ENCODE data around the gene RHOV. TPM values are rescaled to one million over a fixed set of nuclear protein-coding genes. Genes with fewer than 3 reads are reported as not detected.

The RHOV gene
- total RNA-seq: 0.09 and 0.11 TPM in 2 replicates

DNA sequence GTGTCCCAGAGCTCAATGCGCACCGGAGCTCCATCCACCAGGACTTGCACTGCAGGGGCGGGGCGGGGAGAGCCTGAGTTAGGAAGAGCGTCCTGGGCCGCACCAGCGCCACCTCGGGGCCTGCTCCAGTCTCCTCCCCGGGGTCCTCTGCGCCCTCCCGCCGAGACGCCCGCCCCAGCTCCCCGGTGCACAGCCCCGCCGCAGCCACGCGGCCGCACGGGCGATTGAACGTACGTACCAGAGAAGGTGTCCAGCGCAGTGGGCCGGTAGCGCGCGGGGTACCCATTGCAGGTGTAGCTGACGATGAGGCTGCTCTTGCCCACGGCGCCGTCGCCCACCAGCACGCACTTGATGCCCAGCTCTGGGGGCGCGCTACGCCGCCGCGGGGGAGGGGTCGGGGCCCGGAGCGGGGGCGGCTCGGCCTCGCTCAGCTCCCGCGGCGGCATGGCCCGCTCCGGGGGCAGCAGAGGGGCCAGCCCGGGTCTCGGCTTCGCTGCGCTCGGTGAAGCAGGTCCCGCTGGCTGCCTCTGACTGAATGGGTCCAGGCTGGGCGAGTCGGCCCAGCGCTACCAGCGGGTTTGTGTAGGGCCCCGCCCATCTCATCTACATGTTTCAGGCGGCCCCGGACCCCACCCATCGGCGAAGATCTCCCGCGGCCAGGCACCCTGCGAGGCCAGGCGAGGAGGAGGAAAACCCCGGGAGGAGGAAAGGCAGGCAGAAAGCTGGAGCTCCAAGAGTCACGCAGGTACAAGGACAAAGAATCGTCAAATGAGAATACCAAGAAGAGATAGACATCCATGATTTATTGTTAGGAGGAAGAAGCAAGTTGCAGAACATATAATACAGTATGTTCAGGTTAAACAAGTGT lies at the start of gene RHOV:
Gene RHOV (minus strand): TSS at position 541 of the 868 bp plus-strand sequence. CDS start 95 bp downstream, at position 446.
- intact Hi-C loops (cut with micrococcal nuclease): loop anchor here (1.0 kb wide), 1 partner anchor 20 kb away; the partner anchor contains the start of gene VPS18

GRCh38 chr15:40923551-40923950 lies 49.5 kb upstream of the RHOV start:
- intact Hi-C loops (cut with micrococcal nuclease): no loop called here

- intact Hi-C loops (cut with micrococcal nuclease): no loop called here
Observed at GRCh38 chr15:40922608-40923005, 48.6 kb upstream of the RHOV start.

- intact Hi-C loops (cut with micrococcal nuclease): no loop called here
Observed at GRCh38 chr15:40921949-40922607, 48.0 kb upstream of the RHOV start.

- intact Hi-C loops (cut with micrococcal nuclease): no loop called here
Observed at GRCh38 chr15:40918799-40919392, 44.9 kb upstream of the RHOV start.

DNA sequence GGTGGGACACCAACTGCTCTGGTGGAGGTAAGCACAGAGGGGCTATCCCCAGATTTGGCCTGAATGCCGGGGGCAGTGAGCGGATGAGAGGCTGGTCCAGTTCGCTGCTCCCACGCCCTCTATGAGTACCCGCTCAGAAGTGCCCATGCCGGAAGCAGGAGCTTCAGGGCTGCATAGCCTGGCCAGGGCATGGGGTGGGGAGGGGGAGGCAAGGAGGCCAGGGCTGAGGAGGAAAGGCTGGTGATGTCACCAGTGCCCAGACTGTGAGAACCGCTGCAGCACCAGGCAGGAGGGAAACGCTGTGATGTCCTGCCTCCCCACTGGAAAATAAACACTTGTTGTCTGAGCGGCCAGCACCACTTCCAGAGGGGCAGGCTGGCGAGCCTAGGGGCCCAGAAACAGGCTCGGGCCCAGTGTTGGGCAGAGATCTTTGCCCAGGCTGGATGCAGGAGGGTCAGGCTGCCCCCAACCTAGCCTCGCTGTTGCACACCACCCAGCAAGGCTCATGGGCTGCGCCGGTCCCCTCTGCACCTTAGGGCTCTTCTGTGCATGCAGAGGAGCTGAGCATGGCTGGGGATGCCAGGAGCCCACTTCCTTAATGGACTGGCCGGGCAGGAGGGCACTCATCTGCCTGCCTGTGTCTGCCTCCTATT lies 44.2 kb upstream of the RHOV start:
- intact Hi-C loops (cut with micrococcal nuclease): no loop called here

DNA sequence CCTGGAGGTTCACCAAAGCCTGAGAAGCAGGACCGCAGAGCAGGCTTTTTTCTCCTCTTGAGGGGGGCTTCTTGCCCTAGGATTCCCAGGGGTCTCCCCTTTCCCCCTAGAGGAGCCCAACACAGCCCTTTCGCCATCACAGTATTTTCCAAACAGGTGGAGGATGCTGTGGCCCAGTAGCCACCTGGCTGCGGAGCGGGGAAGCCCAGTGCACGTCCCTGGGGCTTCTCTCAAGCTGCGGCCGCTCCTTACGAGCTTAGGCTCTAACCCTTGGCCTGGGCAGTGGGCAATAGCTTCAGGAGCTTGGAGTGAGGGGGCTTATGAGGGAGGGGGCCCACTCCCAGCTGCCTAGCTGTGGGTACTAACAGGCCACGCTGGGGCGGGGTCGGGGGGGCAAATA lies 43.6 kb upstream of the RHOV start:
- intact Hi-C loops (cut with micrococcal nuclease): no loop called here

DNA sequence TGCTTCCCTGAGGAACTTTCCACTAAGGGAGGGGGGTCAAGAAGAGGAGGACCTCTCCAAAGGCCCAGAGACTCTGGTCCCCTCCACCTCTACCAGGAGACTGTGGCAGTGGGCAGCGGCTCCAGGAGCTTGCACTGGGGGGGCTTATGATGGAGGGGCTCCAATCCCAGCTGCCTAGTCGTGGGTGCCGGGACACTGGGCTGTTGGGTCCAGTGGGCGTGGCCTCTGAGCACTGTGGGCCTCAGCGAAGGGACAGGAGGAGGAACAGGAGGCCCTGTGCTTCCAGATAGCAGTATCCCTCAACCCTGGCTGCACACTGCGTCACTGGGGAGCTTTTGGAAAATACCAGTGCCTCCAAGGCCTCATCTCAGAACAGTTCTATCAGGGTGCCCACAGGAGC lies 41.6 kb upstream of the RHOV start:
- intact Hi-C loops (cut with micrococcal nuclease): no loop called here

GRCh38 chr15:40915116-40915661 lies 41.2 kb upstream of the RHOV start:
- intact Hi-C loops (cut with micrococcal nuclease): no loop called here

- intact Hi-C loops (cut with micrococcal nuclease): no loop called here
Observed at GRCh38 chr15:40914486-40914885, 40.5 kb upstream of the RHOV start.

DNA sequence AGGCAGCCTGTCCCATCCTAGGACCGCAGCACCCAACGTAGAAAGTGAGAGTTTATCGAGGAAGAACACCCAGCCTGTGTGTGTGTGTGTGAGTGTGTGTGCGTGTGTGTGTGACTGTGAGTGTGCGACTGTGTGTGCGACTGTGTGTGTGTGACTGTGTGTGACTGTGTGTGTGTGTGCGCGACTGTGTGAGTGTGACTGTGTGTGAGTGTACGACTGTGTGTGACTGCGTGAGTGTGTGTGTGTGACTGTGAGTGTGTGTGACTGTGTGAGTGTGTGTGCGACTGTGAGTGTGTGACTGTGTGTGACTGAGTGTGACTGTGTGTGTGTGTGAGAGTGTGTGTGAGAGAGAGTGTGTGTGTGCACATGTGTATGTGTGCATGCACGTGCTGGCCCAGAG lies 40.0 kb upstream of the RHOV start:
- intact Hi-C loops (cut with micrococcal nuclease): no loop called here

DNA sequence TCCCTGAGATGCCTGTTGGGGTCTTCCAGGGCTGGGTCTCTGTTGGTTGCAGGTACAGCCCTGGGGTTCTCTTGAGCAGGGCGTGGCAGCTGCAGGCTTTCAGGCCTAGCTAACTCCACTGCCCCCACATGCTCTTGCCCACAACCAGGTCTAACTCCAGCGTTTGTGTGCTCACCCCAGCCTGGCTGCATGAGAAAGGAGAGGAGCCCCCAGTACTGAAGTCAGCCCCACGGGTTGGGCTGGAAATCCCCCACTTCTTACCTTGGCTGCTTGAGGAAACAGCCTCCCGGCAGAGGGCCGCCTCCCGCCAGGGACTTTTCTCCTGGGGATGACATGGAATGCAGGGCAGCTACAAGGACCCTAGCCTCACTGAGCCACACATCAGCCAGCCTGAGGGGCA lies 38.4 kb upstream of the RHOV start:
- intact Hi-C loops (cut with micrococcal nuclease): no loop called here

- intact Hi-C loops (cut with micrococcal nuclease): no loop called here
Observed at GRCh38 chr15:40911693-40912092, 37.7 kb upstream of the RHOV start.

- intact Hi-C loops (cut with micrococcal nuclease): no loop called here
Observed at GRCh38 chr15:40911141-40911540, 37.1 kb upstream of the RHOV start.

DNA sequence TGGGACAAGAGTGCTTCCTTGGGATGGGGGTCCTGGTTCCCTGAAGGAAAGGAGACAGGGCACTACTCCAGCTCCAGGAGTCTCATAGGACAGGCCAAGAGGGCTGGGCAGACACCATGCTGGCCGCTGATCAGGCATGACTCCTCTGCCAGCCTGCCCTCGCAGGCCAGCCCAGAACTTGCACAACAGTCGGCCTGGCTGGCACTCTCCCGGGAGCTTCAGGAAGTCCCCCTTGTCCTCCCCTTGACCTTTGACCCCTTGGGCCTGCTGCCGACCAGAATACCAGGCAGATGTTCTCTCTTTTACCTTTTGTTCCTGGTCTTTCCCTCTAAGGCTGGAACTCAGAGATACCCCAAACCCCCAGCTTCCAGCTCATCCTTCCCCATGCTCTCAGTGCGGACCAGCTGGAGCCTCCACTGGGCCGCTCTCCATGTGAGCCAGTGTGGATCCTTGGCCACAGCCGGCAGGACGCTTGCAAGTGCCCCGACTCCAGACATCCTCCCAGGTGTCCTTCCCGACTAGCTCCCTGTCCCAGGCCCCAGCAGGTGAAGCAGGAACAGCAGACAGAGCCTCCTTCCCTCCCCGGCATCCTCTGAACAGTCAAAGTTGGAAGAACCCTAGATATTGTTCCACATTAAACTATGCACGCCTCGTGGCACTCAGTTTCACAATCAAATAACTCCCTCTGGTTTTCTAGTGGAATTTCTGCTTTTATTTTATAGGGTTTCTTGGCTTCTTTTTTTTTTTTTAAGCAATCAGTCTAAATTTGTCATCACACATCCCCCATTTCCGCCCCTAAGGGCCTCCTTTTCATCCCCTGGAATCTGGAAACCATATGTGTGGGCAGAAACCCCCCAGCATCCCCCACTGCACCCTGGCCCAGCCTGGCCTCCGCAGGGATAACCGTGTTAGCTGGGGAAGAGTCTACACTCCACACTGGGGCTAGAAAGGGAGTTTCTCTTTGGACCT lies 35.9 kb upstream of the RHOV start:
- intact Hi-C loops (cut with micrococcal nuclease): loop anchor here (5.0 to 10.0 kb wide), 3 partner anchors 32 to 205 kb away; partner anchors contain the start of gene INO80

GRCh38 chr15:40908095-40908494 lies 34.1 kb upstream of the RHOV start:
- intact Hi-C loops (cut with micrococcal nuclease): loop anchor here (5.0 to 10.0 kb wide), 3 partner anchors 34 to 207 kb away; partner anchors contain the start of gene INO80

DNA sequence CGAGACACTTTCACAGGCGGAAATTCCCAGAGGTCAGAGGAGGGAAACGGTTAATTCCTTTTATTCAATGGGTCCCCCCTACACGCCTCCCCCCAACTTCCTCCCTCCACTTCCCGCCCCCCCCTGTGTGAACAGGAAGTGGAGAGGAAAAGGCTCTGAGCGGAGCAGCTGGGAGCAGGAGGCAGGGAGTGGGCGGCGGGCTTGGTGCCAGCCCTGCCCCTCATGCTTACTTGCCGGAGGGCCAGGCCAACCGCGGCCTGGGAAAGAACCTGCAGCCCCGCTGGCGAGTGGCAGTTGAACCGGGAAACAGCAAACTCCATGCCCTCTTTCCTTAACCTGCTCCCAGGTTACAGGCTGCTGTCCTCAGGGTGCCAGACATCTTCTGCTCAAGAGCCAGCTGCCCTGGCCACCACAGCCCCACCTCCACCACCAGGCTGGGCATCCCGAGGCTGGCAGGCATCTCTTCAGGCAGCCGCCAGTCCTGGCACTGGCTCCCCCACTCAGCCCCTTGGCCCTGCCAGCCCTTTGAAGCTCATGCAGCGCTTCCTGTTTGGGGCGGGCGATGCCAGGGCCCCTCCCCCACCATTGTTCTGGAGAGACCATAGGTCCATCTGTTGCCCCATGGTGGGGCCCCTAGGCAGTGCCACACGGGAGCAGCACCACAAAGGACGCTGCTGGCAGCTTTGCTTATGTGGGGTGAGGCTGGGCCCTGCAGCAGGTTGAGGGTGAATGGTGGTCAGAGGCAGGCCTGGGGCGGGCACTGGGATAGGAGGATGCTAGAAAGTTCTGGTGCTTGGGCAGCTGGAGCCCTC lies 33.2 kb upstream of the RHOV start:
- intact Hi-C loops (cut with micrococcal nuclease): loop anchor here (2.0 to 10.0 kb wide), 4 partner anchors 35 to 208 kb away; partner anchors contain the start of gene INO80

GRCh38 chr15:40906091-40906990 lies 32.3 kb upstream of the RHOV start:
- intact Hi-C loops (cut with micrococcal nuclease): loop anchor here (2.0 to 10.0 kb wide), 4 partner anchors 36 to 208 kb away; partner anchors contain the start of gene INO80
